GM12874 (cell line): ENCODE results near the gene TRIM71.

Experiments
- CTCF ChIP-seq: IDR thresholded peaks from 2 replicates; pipeline ENCODE4 v1.5.1; 2011; ENCODE audit warnings: low read depth, mild to moderate bottlenecking, control low read depth, low read length, moderate library complexity; ENCODE audit not compliant: insufficient read depth

Gene TRIM71

GRCh38 chr3:32940726-32941125 lies 122.9 kb downstream of the TRIM71 start:
- TF ChIP-seq CTCF: no peak

GRCh38 chr3:32945136-32945535 lies 127.3 kb downstream of the TRIM71 start:
- no peak for TF ChIP-seq CTCF

GRCh38 chr3:32946973-32947788 lies 129.4 kb downstream of the TRIM71 start:
- no peak for TF ChIP-seq CTCF
